ENCODE data around the gene GAGE10. TPM values are rescaled to one million over a fixed set of nuclear protein-coding genes. Genes with fewer than 3 reads are reported as not detected.

The GAGE10 gene
- total and polyA plus RNA-seq, 11 donors, result not detected

- ATAC-seq, result no peak
- Histone ChIP-seq H3K27ac (no peak overlapping the region), H3K9me3 (no peaks in the 10 kb centered on the region), H3K4me3 (no peak overlapping the region), H3K36me3 (no peaks in the 10 kb centered on the region), H3K4me1 (no peaks in the 10 kb centered on the region), H3K27me3 (peaks cover 0 to 14% (median 0%) of the 10 kb centered on the region in 9 donors)
- WGBS, 4 donors, result 84 to 95% (median 90%) methylated on average over 17 of the region's 17 CpGs
- TF ChIP-seq, protein P1, sequence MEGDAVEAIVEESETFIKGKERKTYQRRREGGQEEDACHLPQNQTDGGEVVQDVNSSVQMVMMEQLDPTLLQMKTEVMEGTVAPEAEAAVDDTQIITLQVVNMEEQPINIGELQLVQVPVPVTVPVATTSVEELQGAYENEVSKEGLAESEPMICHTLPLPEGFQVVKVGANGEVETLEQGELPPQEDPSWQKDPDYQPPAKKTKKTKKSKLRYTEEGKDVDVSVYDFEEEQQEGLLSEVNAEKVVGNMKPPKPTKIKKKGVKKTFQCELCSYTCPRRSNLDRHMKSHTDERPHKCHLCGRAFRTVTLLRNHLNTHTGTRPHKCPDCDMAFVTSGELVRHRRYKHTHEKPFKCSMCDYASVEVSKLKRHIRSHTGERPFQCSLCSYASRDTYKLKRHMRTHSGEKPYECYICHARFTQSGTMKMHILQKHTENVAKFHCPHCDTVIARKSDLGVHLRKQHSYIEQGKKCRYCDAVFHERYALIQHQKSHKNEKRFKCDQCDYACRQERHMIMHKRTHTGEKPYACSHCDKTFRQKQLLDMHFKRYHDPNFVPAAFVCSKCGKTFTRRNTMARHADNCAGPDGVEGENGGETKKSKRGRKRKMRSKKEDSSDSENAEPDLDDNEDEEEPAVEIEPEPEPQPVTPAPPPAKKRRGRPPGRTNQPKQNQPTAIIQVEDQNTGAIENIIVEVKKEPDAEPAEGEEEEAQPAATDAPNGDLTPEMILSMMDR (IDR thresholded peaks at IDR 0.05), result no peak
- no peak for TF ChIP-seq POLR2A (IDR thresholded peaks at IDR 0.05)
- intact Hi-C loops (cut with DNase I), result loop anchor here in 2 of 10 donors (10.0 kb wide), 2 partner anchors 56 to 66 kb away; partner anchors contain the start of gene SYP (in 1 of the 2)
- DNase-seq, result no peak
Observed at GRCh38 chrX:49260221-49260985, 43.0 kb upstream of the GAGE10 start.

- no peaks in the 10 kb centered on the region for H3K36me3 ChIP-seq
- TF ChIP-seq, protein P1 (IDR thresholded peaks at IDR 0.05), result no peak
- no peak for TF ChIP-seq POLR2A (IDR thresholded peaks at IDR 0.05)
- no peaks in the 10 kb centered on the region for H3K9me3 ChIP-seq
- H3K4me3 ChIP-seq, result no peak overlapping the region
- intact Hi-C loops (cut with DNase I), result loop anchor here in 2 of 10 donors (10.0 kb wide), 2 partner anchors 58 to 68 kb away; partner anchors contain the start of gene SYP (in 1 of the 2)
- DNase-seq, result no peak
- no peak overlapping the region for H3K27ac ChIP-seq
- H3K4me1 ChIP-seq, result no peaks in the 10 kb centered on the region
- H3K27me3 ChIP-seq, result peaks cover 0 to 14% (median 0%) of the 10 kb centered on the region in 9 donors
- ATAC-seq, result no peak
- 31 to 84% (median 58%) methylated on average over 1 of the region's 1 CpG for WGBS, 4 donors
Observed at GRCh38 chrX:49262603-49263002, 40.8 kb upstream of the GAGE10 start.

DNA sequence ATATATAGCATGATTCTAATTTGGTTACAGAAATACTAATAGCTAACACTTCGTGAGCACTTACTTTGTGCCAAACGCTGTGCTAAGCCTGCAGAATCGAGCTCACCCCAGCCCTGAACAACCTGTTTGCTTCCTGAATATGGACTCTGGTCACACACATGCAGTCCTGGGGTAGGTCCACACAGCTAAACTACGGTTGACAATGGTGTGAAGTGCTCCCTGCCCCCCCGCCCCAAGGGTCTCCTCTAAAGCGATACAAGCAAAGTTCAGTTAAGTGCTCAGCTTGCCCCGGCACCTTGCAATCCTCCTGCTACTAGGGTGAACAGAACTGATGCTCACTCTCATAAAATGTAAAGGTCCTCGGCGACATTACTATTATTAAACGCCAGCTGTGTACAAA, 39.8 kb upstream of the GAGE10 start:
- no peak overlapping the region for H3K4me3 ChIP-seq
- no peaks in the 10 kb centered on the region for H3K9me3 ChIP-seq
- 75 to 85% (median 80%) methylated on average over 10 of the region's 10 CpGs for WGBS, 4 donors
- peaks cover 0 to 8% (median 0%) of the 10 kb centered on the region in 9 donors for H3K27me3 ChIP-seq
- intact Hi-C loops (cut with DNase I), result loop anchor here in 2 of 10 donors (10.0 kb wide), 2 partner anchors 59 to 69 kb away; partner anchors contain the start of gene SYP (in 1 of the 2)
- ATAC-seq (no peak), DNase-seq (no peak)
- TF ChIP-seq, protein P1 (IDR thresholded peaks at IDR 0.05), result no peak
- no peak for TF ChIP-seq POLR2A (IDR thresholded peaks at IDR 0.05)
- H3K27ac ChIP-seq, result no peak overlapping the region
- H3K4me1 ChIP-seq, result peaks cover 0 to 6% (median 0%) of the 10 kb centered on the region in 12 donors
- no peaks in the 10 kb centered on the region for H3K36me3 ChIP-seq

GRCh38 chrX:49264460-49264859, 39.0 kb upstream of the GAGE10 start, which contains the start of gene FOXP3:
TSS of gene FOXP3 (minus strand) at chrX:49264710. CDS start at chrX:49258505, 6,205 bp downstream.
- H3K27me3 ChIP-seq, result peaks cover 0 to 8% (median 0%) of the 10 kb centered on the region in 9 donors
- H3K9me3 ChIP-seq, result no peaks in the 10 kb centered on the region
- no peaks in the 10 kb centered on the region for H3K36me3 ChIP-seq
- no peak for DNase-seq
- TF ChIP-seq POLR2A (IDR thresholded peaks at IDR 0.05), result no peak
- TF ChIP-seq, protein P1 (IDR thresholded peaks at IDR 0.05), result no peak
- H3K27ac ChIP-seq, result no peak within 1 kb of the TSS
- H3K4me3 ChIP-seq, result no peak within 1 kb of the TSS
- intact Hi-C loops (cut with DNase I), result loop anchor here in 2 of 10 donors (10.0 kb wide), 2 partner anchors 60 to 70 kb away; partner anchors contain the start of gene SYP (in 1 of the 2)
- H3K4me1 ChIP-seq, result peaks cover 0 to 6% (median 0%) of the 10 kb centered on the region in 12 donors
- 79 to 91% (median 86%) methylated on average over 11 of the region's 11 CpGs for WGBS, 4 donors
- no peak for ATAC-seq

Measured in heart left ventricle (tissue), 16 donors.